Lower leg skin (tissue), 4 donors: ENCODE data around the gene C5AR2. TPM values are rescaled to one million over a fixed set of nuclear protein-coding genes. Genes with fewer than 3 reads are reported as not detected.
A peak's percentile ranks its signal among the peaks of the same experiment; 100 is the strongest.
"Not testable (repeated sequence)": the region's sequence is repeated elsewhere in the genome, so short reads cannot be mapped to it uniquely, and the experiment has no call there.

Experiments
- DNase-seq, 2 donors: peaks; one replicate each; pipeline ENCODE4 v3.0.0-alpha.2; 2019; ENCODE audit warnings: low spot score in 2 of 2
- H3K4me3 ChIP-seq: fragments of 200-600 bp; sonication (generic); 2 replicates; pipeline ENCODE4 v1.5.1; 2017; ENCODE audit warnings: mild to moderate bottlenecking, low read depth; ENCODE audit not compliant: poor library complexity, severe bottlenecking
- POLR2A ChIP-seq, 2 donors: fragments of 450-650 bp; IDR thresholded peaks; one replicate each; pipeline ENCODE4 v1.6.1; 2016 to 2017; ENCODE audit warnings: antibody characterized with exemption in 2 of 2, mild to moderate bottlenecking in 1 of 2, moderate library complexity in 1 of 2
- WGBS, 2 donors: methylation state at CpG; one replicate each; pipeline ENCODE4 v1.1.5; 2018; 5-methylcytosine and 5-hydroxymethylcytosine counted together
- intact Hi-C: fragments of 100-400 bp; cut with DNase I; formaldehyde crosslinking; loops from one replicate; pipeline ENCODE4 v1.15.0; 2023; ENCODE audit warnings: low total_unique reads
- total RNA-seq, 4 donors: library from RNA; depleted of rRNA; stranded (reverse); fragments of >200 nt; gene quantifications; one replicate each; pipeline ENCODE4 v1.1.0, GENCODE V29; 2016
- TF ChIP-seq, protein P1 (sequence below), 3 donors: fragments of 450-650 bp; IDR thresholded peaks; one replicate each; pipeline ENCODE4 v1.5.1; 2016; ENCODE audit warnings: antibody characterized with exemption in 3 of 3, mild to moderate bottlenecking in 3 of 3, moderate library complexity in 2 of 3

The C5AR2 gene
- total RNA-seq, 4 donors from 2014 or later, result 0.91 to 3.5 (median 1.7) TPM

DNA sequence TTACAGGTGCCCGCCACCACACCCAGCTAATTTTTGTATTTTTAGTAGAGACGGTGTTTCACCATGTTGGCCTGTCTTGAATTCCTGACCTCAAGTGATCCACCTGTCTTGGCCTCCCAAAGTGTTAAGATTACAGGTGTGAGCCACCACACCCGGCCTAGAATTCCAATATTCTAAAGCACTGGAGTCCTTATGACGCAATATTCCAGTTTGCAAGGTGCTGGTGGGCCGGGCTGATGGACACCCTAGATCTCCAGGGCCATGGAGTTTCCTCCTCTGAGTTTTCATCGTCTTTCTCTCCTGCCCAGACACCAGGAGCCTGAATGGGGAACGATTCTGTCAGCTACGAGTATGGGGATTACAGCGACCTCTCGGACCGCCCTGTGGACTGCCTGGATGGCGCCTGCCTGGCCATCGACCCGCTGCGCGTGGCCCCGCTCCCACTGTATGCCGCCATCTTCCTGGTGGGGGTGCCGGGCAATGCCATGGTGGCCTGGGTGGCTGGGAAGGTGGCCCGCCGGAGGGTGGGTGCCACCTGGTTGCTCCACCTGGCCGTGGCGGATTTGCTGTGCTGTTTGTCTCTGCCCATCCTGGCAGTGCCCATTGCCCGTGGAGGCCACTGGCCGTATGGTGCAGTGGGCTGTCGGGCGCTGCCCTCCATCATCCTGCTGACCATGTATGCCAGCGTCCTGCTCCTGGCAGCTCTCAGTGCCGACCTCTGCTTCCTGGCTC, 8.7 kb downstream of the C5AR2 start:
- TF ChIP-seq, protein P1, sequence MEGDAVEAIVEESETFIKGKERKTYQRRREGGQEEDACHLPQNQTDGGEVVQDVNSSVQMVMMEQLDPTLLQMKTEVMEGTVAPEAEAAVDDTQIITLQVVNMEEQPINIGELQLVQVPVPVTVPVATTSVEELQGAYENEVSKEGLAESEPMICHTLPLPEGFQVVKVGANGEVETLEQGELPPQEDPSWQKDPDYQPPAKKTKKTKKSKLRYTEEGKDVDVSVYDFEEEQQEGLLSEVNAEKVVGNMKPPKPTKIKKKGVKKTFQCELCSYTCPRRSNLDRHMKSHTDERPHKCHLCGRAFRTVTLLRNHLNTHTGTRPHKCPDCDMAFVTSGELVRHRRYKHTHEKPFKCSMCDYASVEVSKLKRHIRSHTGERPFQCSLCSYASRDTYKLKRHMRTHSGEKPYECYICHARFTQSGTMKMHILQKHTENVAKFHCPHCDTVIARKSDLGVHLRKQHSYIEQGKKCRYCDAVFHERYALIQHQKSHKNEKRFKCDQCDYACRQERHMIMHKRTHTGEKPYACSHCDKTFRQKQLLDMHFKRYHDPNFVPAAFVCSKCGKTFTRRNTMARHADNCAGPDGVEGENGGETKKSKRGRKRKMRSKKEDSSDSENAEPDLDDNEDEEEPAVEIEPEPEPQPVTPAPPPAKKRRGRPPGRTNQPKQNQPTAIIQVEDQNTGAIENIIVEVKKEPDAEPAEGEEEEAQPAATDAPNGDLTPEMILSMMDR (IDR thresholded peaks at IDR 0.05), result no peak
- no peak for TF ChIP-seq POLR2A (IDR thresholded peaks at IDR 0.05)
- intact Hi-C loops, result no loop called here
- no peak overlapping the region for H3K4me3 ChIP-seq
- DNase-seq, result no peak
- 94 to 96% methylated on average over 23 to 24 of the region's 29 CpGs for WGBS, 2 donors

DNA sequence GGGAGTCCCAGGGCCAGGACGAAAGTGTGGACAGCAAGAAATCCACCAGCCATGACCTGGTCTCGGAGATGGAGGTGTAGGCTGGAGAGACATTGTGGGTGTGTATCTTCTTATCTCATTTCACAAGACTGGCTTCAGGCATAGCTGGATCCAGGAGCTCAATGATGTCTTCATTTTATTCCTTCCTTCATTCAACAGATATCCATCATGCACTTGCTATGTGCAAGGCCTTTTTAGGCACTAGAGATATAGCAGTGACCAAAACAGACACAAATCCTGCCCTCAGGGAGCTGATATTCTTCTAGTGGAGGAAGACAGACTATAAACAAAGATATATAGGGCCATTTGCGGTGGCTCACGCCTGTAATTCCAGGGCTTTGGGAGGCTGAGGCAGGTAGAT, 9.8 kb downstream of the C5AR2 start:
- intact Hi-C loops, result no loop called here

DNA sequence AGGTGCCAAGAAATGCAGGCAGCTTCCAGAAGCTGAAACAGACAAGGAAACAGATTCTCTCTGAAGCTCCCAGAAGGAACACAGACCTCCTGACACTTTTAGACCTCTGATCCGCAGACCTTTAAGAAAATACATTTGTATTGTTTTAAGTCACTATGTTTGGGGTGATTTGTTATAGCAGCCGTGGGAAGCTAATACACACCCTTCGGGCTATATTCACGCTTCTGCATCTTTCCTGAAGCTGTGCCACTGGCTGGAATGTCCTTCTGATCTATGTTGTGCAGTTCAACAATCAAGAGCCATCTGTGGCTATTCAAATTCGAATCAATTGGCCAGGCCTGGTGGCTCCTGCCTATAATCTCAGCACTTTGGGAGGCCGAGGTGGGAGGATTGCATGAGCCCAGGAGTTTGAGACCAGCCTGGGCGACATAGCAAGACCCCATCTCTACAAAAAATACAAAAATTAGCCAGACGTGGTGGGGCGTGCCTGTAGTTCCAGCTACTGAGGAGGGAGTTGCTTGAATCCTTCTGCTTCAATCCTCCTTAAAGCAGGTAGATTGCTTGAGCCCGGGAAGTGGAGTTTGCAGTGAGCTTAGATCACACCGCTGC, 11.3 kb downstream of the C5AR2 start:
- DNase-seq, result no peak
- WGBS, 2 donors, result 88 to 89% methylated on average over 11 of the region's 11 CpGs
- H3K4me3 ChIP-seq, result no peak overlapping the region
- intact Hi-C loops, result no loop called here
- TF ChIP-seq, protein P1 (IDR thresholded peaks at IDR 0.05), result no peak
- TF ChIP-seq POLR2A (IDR thresholded peaks at IDR 0.05), result no peak

More for the DNA sequence above, 9.8 kb downstream of the C5AR2 start:
- no peak for DNase-seq
- no peak for TF ChIP-seq POLR2A (IDR thresholded peaks at IDR 0.05)
- TF ChIP-seq, protein P1 (IDR thresholded peaks at IDR 0.05), result no peak
- WGBS, 2 donors, result 92 to 93% methylated on average over 4 of the region's 4 CpGs
- no peak overlapping the region for H3K4me3 ChIP-seq

DNA sequence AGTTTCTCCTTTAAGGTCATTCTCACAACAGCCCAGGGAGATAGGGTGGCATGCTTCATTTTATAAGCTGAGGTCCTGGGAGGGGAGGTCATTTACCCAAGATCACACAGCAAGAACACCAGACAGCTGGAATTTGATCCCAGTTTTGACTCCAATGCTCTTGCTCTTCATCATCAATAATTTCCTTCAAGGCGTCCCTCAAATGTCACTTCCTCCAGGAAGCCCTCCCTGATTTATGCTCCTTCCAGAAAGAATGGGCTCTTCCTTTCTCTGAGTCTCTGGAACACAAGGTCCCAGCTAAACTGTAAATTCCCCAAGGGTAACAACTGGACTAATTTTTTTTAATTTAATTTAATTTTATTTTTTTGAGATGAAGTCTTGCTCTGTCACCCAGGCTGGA, 12.4 kb downstream of the C5AR2 start:
- intact Hi-C loops, result no loop called here
- no peak for DNase-seq
- 81 to 97% methylated on average over 1 of the region's 1 CpG for WGBS, 2 donors
- TF ChIP-seq POLR2A (IDR thresholded peaks at IDR 0.05), result no peak
- TF ChIP-seq, protein P1 (IDR thresholded peaks at IDR 0.05), result no peak
- no peak overlapping the region for H3K4me3 ChIP-seq

DNA sequence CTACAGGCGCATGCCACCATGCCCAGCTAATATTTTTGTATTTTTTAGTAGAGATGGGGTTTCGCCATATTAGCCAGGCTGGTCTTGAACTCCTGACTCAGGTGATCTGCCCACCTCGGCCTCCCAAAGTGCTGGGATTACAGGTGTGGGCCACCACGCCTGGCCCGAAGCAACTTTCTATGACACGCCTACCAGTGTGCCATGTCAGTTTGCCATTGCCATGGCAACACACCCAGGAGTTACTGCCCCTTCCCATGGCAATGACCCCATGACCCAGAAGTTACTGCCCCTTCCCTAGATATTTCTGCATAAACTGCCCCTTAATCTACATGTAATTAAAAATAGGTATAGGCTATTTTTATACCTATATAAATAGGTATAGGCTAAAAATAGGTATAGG, 14.0 kb downstream of the C5AR2 start:
- 90 to 91% methylated on average over 6 of the region's 6 CpGs for WGBS, 2 donors
- intact Hi-C loops, H3K4me3 ChIP-seq, DNase-seq: not testable (repeated sequence)

DNA sequence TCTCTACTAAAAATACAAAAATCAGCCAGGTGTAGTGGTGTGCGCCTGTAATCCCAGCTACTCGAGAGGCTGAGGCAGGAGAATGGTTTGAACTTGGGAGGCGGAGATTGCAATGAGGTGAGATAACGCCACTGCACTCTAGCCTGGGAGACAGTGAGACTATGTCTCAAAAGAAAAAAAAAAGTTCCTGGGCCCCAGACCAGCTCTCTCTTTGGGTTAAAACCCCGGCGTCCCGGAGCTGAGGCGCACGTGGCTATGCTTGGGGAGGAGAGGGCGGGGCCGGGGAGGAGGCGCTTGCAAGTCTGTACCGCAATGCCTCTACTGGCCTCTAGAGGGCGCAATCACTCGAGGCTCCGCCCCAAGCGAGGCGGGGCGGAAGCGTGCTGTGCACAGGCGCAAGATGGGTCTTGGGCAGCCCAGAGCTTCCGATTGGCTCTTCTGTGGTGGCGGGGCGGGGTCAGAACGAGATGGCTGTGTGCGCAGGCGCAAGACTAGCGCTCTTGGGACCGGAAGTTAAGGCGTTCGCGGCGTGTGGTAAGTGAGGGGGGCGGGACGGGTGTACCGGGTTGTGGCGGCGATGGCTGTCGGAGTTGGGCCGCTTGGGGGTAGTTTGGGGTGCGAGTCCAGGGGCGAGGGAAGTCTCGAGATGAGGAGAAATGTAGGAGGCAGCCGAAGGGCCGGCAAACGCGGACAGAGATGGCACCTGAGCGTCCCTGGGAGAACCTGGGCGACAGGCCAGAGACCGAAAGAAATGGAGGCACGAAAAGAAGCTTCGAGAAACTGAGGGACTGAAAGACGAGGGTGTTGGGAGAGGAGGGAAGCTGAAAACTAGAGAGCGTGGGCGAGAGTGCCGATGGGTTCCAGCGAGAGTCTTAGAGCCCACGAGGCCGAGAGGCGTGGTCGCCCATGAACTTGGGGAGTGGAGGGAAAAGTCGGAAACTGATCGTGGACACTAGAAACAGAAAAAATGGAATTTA, 17.1 kb downstream of the C5AR2 start, which contains the start of gene DHX34:
TSS of gene DHX34 (plus strand) at position 497 of the 977 bp plus-strand sequence. CDS start 3,716 bp downstream, outside the sequence.
- 3 to 4% methylated on average over 55 to 63 of the region's 63 CpGs for WGBS, 2 donors
- peak within 1 kb of the TSS; percentile 85 for H3K4me3 ChIP-seq
- TF ChIP-seq, protein P1 (IDR thresholded peaks at IDR 0.05), result peak in 1 of 3 donors; percentile 93
- TF ChIP-seq POLR2A (IDR thresholded peaks at IDR 0.05), result peak in 1 of 2 donors; percentile 63
- DNase-seq, result peak; percentile 98 to 100
- intact Hi-C loops, result no loop called here
